ENCODE data around the gene FSCN2.

The FSCN2 gene

GRCh38 chr17:81491761-81492160 is 36.4 kb upstream of the FSCN2 start:
- no peak for DNase-seq

GRCh38 chr17:81492202-81492601 is 36.0 kb upstream of the FSCN2 start:
- no peak for DNase-seq

GRCh38 chr17:81492706-81493105 is 35.5 kb upstream of the FSCN2 start:
- no peak for DNase-seq

- DNase-seq = no peak
These were observed 34.8 kb upstream of the FSCN2 start for GRCh38 chr17:81493198-81494038.

GRCh38 chr17:81494626-81495377 is 33.4 kb upstream of the FSCN2 start:
- no peak for DNase-seq

GRCh38 chr17:81498953-81499600 is 29.1 kb upstream of the FSCN2 start:
- no peak for DNase-seq

- no peak for DNase-seq
These were observed 28.6 kb upstream of the FSCN2 start for GRCh38 chr17:81499601-81499970.

GRCh38 chr17:81500047-81500446 is 28.1 kb upstream of the FSCN2 start:
- DNase-seq = no peak

- no peak for DNase-seq
These were observed 25.6 kb upstream of the FSCN2 start for GRCh38 chr17:81502471-81503017.

GRCh38 chr17:81503619-81504018 is 24.6 kb upstream of the FSCN2 start:
- no peak for DNase-seq

- no peak for DNase-seq
These were observed 19.5 kb upstream of the FSCN2 start for GRCh38 chr17:81508639-81509206.

- no peak for DNase-seq
These were observed 18.8 kb upstream of the FSCN2 start for GRCh38 chr17:81509207-81509971.

GRCh38 chr17:81509972-81510784 is 18.0 kb upstream of the FSCN2 start:
- no peak for DNase-seq

- no peak for DNase-seq
These were observed 17.2 kb upstream of the FSCN2 start for GRCh38 chr17:81510785-81511553.

GRCh38 chr17:81511554-81511803 is 16.7 kb upstream of the FSCN2 start:
- DNase-seq = no peak

GRCh38 chr17:81511804-81512561 is 16.2 kb upstream of the FSCN2 start:
- peak in 1 of 2 donors; percentile 80 for DNase-seq

- peak; percentile 54 to 79 for DNase-seq
These were observed 15.4 kb upstream of the FSCN2 start, which contains the start of gene ACTG1 for GRCh38 chr17:81512562-81513371. TSS of gene ACTG1 (minus strand) at chr17:81512799. CDS start at chr17:81512354, 445 bp downstream.

GRCh38 chr17:81513372-81513752 is 14.8 kb upstream of the FSCN2 start:
- DNase-seq = peak in 1 of 2 donors; percentile 69

Measured in bone marrow (tissue), 2 donors.